GM20000 (cell line): Measurements from ENCODE around the gene AFTPH.

Source experiments
- DNase-seq: peaks from one replicate; pipeline ENCODE4 v3.0.0; 2012; ENCODE audit warnings: low spot score
- CTCF ChIP-seq: IDR thresholded peaks from 2 replicates; pipeline ENCODE4 v1.5.1; 2012; ENCODE audit warnings: mild to moderate bottlenecking, control low read depth; ENCODE audit errors: extremely low read depth, missing control alignments

Gene AFTPH

GRCh38 chr2:64629875-64630274 lies 105.7 kb downstream of the AFTPH start:
- no peak for TF ChIP-seq CTCF
- DNase-seq = no peak

- no peak for TF ChIP-seq CTCF
- DNase-seq = no peak
Measured at GRCh38 chr2:64630752-64631151, 106.6 kb downstream of the AFTPH start.

- DNase-seq = no peak
- TF ChIP-seq CTCF = no peak
Measured at GRCh38 chr2:64631771-64632170, 107.6 kb downstream of the AFTPH start.

- DNase-seq = no peak
- no peak for TF ChIP-seq CTCF
Measured at GRCh38 chr2:64632835-64633819, 109.0 kb downstream of the AFTPH start.

- no peak for DNase-seq
- TF ChIP-seq CTCF = no peak
Measured at GRCh38 chr2:64634345-64635267, 110.5 kb downstream of the AFTPH start.

- no peak for TF ChIP-seq CTCF
- DNase-seq = peak; percentile 70
Measured at GRCh38 chr2:64635976-64636911, 112.1 kb downstream of the AFTPH start.
